HCT116 (cell line): ENCODE data around the gene THSD8. TPM values are rescaled to one million over a fixed set of nuclear protein-coding genes. Genes with fewer than 3 reads are reported as not detected.

Experiments used
- ATAC-seq: fragments of 200-7000 bp; cut with Tn5 transposase; 2 replicates; pipeline ENCODE4 v1.9.1; 2020; ENCODE audit warnings: mild to moderate bottlenecking, moderate library complexity
- BruUV-seq: library from RNA; stranded (reverse); fragments of 400-500 nt; replicated peaks from 2 replicates; lab custom pipeline; 2021; lab: Mats Ljungman, UMichigan
- CTCF ChIA-PET: fragments of 300-600 bp; sonication (Branson Sonifier 250); formaldehyde crosslinking; loops from one replicate; lab custom pipeline; 2021; ENCODE audit warnings: antibody characterized with exemption; lab: Charles Lee
- POLR2A ChIA-PET: fragments of 300-600, 350-600 bp; sonication (Branson Sonifier 250); formaldehyde crosslinking; loops from one replicate; lab custom pipeline; 2021; ENCODE audit warnings: antibody characterized with exemption; lab: Charles Lee
- RAD21 ChIA-PET, 2 experiments: fragments of 300-600 bp; sonication (Branson Sonifier 250); formaldehyde crosslinking; loops; one replicate each; lab custom pipeline; 2023; ENCODE audit warnings: low total read pairs in 2 of 2; ENCODE audit not compliant: uncharacterized antibody in 2 of 2, unreplicated experiment in 2 of 2, low non-redundant PET in 1 of 2; lab: Charles Lee
- DNase-seq: peaks from one replicate; pipeline ENCODE4 v3.0.0-alpha.2; 2010; ENCODE audit warnings: low read depth, low spot score
- H2AFZ ChIP-seq: fragments of 200-600 bp; shearing (Covaris generic), sonication (generic); 2 replicates; pipeline ENCODE4 v1.6.1; 2017; ENCODE audit warnings: low read depth, mixed run types, mixed read lengths, antibody characterized with exemption, low read length; ENCODE audit not compliant: poor library complexity, severe bottlenecking
- H3K27ac ChIP-seq: 2 replicates; pipeline ENCODE4 v1.5.1; 2012; ENCODE audit warnings: low read depth, low read length
- H3K27me3 ChIP-seq: fragments of 200-600 bp; sonication (generic); 2 replicates; pipeline ENCODE4 v1.6.1; 2016; ENCODE audit warnings: mixed run types, low read length, mixed read lengths; ENCODE audit not compliant: insufficient read depth
- H3K36me3 ChIP-seq, 2 experiments: fragments of 200-500 bp in 1 of 2; fragments of 200-600 bp in 1 of 2; sonication (Bioruptor generic) in 1 of 2; sonication (generic) in 1 of 2; 2 replicates each; pipeline versions ENCODE4 v1.5.1 to v1.6.1; 2014 to 2016; ENCODE audit warnings: low read length in 2 of 2, inconsistent platforms in 1 of 2, mixed read lengths in 1 of 2, mixed run types in 1 of 2; ENCODE audit not compliant: insufficient read depth in 2 of 2, control insufficient read depth in 1 of 2
- H3K4me1 ChIP-seq, 2 experiments: fragments of 200-600 bp in 1 of 2; sonication (generic) in 1 of 2; 2 replicates each; pipeline versions ENCODE4 v1.5.1 to v1.6.1; 2012 to 2017; ENCODE audit warnings: low read length in 2 of 2, inconsistent platforms in 1 of 2, mild to moderate bottlenecking in 1 of 2, mixed read lengths in 1 of 2, mixed run types in 1 of 2, moderate library complexity in 1 of 2; ENCODE audit not compliant: insufficient read depth in 2 of 2, control insufficient read depth in 1 of 2
- H3K4me2 ChIP-seq: fragments of 200-600 bp; sonication (generic); 2 replicates; pipeline ENCODE4 v1.6.1; 2017; ENCODE audit warnings: mixed run types, low read length, mixed read lengths
- H3K4me3 ChIP-seq, 2 experiments: fragments of 200-600 bp in 1 of 2; sonication (generic) in 1 of 2; replicated peaks in 1 of 2; 2 replicates each; pipeline ENCODE4 v1.5.1; 2011 to 2016; ENCODE audit warnings: low read length in 2 of 2, control low read depth in 1 of 2, low read depth in 1 of 2, mild to moderate bottlenecking in 1 of 2, mixed read lengths in 1 of 2, mixed run types in 1 of 2
- H3K79me2 ChIP-seq: fragments of 200-600 bp; sonication (generic); 2 replicates; pipeline ENCODE4 v1.6.1; 2017; ENCODE audit warnings: mild to moderate bottlenecking, mixed run types, low read length, moderate library complexity, mixed read lengths; ENCODE audit not compliant: insufficient read depth
- H3K9ac ChIP-seq: fragments of 200-600 bp; sonication (generic); 2 replicates; pipeline ENCODE4 v1.6.1; 2016; ENCODE audit warnings: low read length, mixed read lengths
- H3K9me2 ChIP-seq: fragments of 200-600 bp; sonication (generic), shearing (Covaris generic); 2 replicates; pipeline ENCODE4 v1.6.1; 2017; ENCODE audit warnings: mixed run types, mild to moderate bottlenecking, moderate library complexity; ENCODE audit not compliant: insufficient read depth
- H3K9me3 ChIP-seq, 2 experiments: fragments of 200-500 bp in 1 of 2; fragments of 200-600 bp in 1 of 2; sonication (Bioruptor generic) in 1 of 2; sonication (generic) in 1 of 2; 2 replicates each; pipeline ENCODE4 v1.6.1; 2014 to 2017; ENCODE audit warnings: low read length in 2 of 2, mixed read lengths in 2 of 2, inconsistent platforms in 1 of 2, low read depth in 1 of 2, mild to moderate bottlenecking in 1 of 2, mixed run types in 1 of 2, moderate library complexity in 1 of 2; ENCODE audit not compliant: control insufficient read depth in 1 of 2, insufficient read depth in 1 of 2
- H4K20me1 ChIP-seq: fragments of 200-600 bp; sonication (generic), shearing (Covaris generic); 2 replicates; pipeline ENCODE4 v1.6.1; 2017; ENCODE audit warnings: mixed run types, mild to moderate bottlenecking, moderate library complexity; ENCODE audit not compliant: insufficient read depth
- EZH2phosphoT487 ChIP-seq: fragments of 200-600 bp; IDR thresholded peaks from 2 replicates; pipeline ENCODE4 v1.6.1; 2018; ENCODE audit warnings: antibody characterized with exemption, borderline replicate concordance
- JUND ChIP-seq: IDR thresholded peaks from 2 replicates; pipeline ENCODE4 v1.6.1; 2012
- POLR2AphosphoS5 ChIP-seq: IDR thresholded peaks from 2 replicates; pipeline ENCODE4 v1.6.1; 2011; ENCODE audit warnings: mild to moderate bottlenecking, low read depth, low read length, moderate library complexity
- RAD21 ChIP-seq: IDR thresholded peaks from 2 replicates; pipeline ENCODE4 v1.6.1; 2012; ENCODE audit warnings: low read depth, mild to moderate bottlenecking
- TCF7L2 ChIP-seq: IDR thresholded peaks from 2 replicates; pipeline ENCODE4 v1.7.0; 2011; ENCODE audit warnings: borderline replicate concordance, inconsistent platforms; ENCODE audit not compliant: insufficient read depth, insufficient read length; ENCODE audit errors: extremely low read depth
- ZFX ChIP-seq: fragments of 450-650 bp; IDR thresholded peaks from 2 replicates; pipeline ENCODE4 v1.6.1; 2017
- intact Hi-C: fragments of 100-400 bp; cut with micrococcal nuclease; formaldehyde crosslinking; loops from 2 replicates; pipeline ENCODE4 v1.10.0; 2022
- total RNA-seq: library from RNA; stranded (reverse); gene quantifications from one replicate; pipeline ENCODE4 v1.2.1, GENCODE V29; 2021; ENCODE audit not compliant: unreplicated experiment
- TF ChIP-seq, protein P1 (sequence below), 3 experiments: fragments of 200-600 bp in 1 of 3; sonication (generic) in 1 of 3; IDR thresholded peaks in 2 of 3; conservative IDR thresholded peaks in 1 of 3; 2 replicates each; pipeline ENCODE4 v1.5.1; 2012 to 2017; ENCODE audit warnings: low read depth in 2 of 3, low read length in 2 of 3, antibody characterized with exemption in 1 of 3, borderline replicate concordance in 1 of 3, control low read depth in 1 of 3, mild to moderate bottlenecking in 1 of 3, mixed read lengths in 1 of 3, mixed run types in 1 of 3, moderate library complexity in 1 of 3; ENCODE audit not compliant: insufficient read depth in 1 of 3

THSD8 gene
- total RNA-seq, 1 experiment from 2014 or later, result 33.3 TPM

DNA sequence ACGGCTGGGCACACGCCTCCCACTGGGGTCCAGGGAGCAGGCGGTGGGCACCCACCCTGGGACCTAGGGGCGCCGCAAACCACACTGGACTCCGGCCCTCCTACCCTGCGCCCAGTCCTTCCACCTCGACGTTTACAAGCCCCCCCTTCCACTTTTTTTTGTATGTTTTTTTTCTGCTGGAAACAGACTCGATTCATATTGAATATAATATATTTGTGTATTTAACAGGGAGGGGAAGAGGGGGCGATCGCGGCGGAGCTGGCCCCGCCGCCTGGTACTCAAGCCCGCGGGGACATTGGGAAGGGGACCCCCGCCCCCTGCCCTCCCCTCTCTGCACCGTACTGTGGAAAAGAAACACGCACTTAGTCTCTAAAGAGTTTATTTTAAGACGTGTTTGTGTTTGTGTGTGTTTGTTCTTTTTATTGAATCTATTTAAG lies 9.0 kb upstream of the THSD8 start:
- no peak for DNase-seq
- peak overlapping the region; percentile 93 for H3K9ac ChIP-seq
- no peak for TF ChIP-seq EZH2phosphoT487
- no peak; the same call in 1 of the 2 replicates for TF ChIP-seq POLR2AphosphoS5
- TF ChIP-seq ZFX, result no peak
- no peak for TF ChIP-seq RAD21
- TF ChIP-seq JUND, result no peak
- TF ChIP-seq, protein P1, sequence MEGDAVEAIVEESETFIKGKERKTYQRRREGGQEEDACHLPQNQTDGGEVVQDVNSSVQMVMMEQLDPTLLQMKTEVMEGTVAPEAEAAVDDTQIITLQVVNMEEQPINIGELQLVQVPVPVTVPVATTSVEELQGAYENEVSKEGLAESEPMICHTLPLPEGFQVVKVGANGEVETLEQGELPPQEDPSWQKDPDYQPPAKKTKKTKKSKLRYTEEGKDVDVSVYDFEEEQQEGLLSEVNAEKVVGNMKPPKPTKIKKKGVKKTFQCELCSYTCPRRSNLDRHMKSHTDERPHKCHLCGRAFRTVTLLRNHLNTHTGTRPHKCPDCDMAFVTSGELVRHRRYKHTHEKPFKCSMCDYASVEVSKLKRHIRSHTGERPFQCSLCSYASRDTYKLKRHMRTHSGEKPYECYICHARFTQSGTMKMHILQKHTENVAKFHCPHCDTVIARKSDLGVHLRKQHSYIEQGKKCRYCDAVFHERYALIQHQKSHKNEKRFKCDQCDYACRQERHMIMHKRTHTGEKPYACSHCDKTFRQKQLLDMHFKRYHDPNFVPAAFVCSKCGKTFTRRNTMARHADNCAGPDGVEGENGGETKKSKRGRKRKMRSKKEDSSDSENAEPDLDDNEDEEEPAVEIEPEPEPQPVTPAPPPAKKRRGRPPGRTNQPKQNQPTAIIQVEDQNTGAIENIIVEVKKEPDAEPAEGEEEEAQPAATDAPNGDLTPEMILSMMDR (IDR thresholded peaks at IDR 0.05 in 2 of 3, conservative IDR thresholded peaks at IDR 0.05 in 1 of 3; ENCODE audit: borderline replicate concordance in 1 of 3, insufficient read depth in 1 of 3, low read depth in 2 of 3, low read length in 2 of 3), result no peak
- TF ChIP-seq TCF7L2, result no peak
- ChIA-PET POLR2A (interaction anchor here (0.6 to 6.7 kb wide), 15 partner anchors 10 to 1856 kb away, joined by 3 to 172 read pairs (median 5); partner anchors contain the start of genes DHPS, HOOK2, PRDX2 and RNASEH2A), CTCF (interaction anchor here (1.2 to 7.4 kb wide), 6 partner anchors 10 to 60 kb away, joined by 3 to 88 read pairs (median 14); partner anchors contain the start of gene HOOK2), RAD21 (interaction anchor here (0.7 to 1.2 kb wide), 3 partner anchors 17 to 27 kb away, joined by 3 to 4 read pairs (median 3); partner anchors contain the start of gene HOOK2 (in 1 of the 2))
- H3K79me2 ChIP-seq, result peaks cover 19% of the 10 kb centered on the region
- peak overlapping the region; percentile 99 for H3K4me2 ChIP-seq
- peak overlapping the region; percentile 77 to 84 for H3K4me3 ChIP-seq
- BruUV-seq, result TSS peak; percentile 51
- H3K9me3 ChIP-seq, result no peaks in the 10 kb centered on the region
- intact Hi-C loops, result loop anchor here (2.0 kb wide), 1 partner anchor 14 kb away; no protein-coding TSS in a partner anchor
- peaks cover 48 to 83% of the 10 kb centered on the region in 2 experiments for H3K4me1 ChIP-seq
- H3K9me2 ChIP-seq, result no peaks in the 10 kb centered on the region
- peak overlapping the region; percentile 96 for H3K27ac ChIP-seq
- no peaks in the 10 kb centered on the region for H4K20me1 ChIP-seq
- no peak overlapping the region for H2AFZ ChIP-seq
- no peaks in the 10 kb centered on the region for H3K36me3 ChIP-seq
- no peaks in the 10 kb centered on the region for H3K27me3 ChIP-seq
- ATAC-seq, result no peak
